ENCODE results near the gene MTRF1L.

DNA sequence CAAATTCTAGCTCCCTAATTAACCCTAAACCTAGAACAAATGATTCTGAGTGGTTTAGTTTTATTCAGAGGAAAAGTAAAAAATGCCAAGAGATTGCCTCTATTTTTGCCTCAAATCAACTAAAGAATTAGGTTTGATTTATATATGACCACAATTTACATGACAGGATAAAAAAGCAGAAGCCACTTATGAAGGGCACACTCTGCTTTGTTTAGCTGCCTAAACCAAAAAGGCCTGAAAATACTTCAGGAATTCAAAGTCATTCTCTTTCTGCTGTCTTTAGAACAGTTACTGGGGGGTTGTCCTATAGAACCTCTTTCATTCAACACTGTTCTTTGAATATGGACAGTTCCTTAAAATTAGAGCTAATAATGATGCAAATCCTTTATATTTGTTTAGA is 25.0 kb downstream of the MTRF1L start:
- TF ChIP-seq, protein P1, sequence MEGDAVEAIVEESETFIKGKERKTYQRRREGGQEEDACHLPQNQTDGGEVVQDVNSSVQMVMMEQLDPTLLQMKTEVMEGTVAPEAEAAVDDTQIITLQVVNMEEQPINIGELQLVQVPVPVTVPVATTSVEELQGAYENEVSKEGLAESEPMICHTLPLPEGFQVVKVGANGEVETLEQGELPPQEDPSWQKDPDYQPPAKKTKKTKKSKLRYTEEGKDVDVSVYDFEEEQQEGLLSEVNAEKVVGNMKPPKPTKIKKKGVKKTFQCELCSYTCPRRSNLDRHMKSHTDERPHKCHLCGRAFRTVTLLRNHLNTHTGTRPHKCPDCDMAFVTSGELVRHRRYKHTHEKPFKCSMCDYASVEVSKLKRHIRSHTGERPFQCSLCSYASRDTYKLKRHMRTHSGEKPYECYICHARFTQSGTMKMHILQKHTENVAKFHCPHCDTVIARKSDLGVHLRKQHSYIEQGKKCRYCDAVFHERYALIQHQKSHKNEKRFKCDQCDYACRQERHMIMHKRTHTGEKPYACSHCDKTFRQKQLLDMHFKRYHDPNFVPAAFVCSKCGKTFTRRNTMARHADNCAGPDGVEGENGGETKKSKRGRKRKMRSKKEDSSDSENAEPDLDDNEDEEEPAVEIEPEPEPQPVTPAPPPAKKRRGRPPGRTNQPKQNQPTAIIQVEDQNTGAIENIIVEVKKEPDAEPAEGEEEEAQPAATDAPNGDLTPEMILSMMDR (IDR thresholded peaks at IDR 0.05; ENCODE audit: poor library complexity) = no peak
- TF ChIP-seq EZH2 (IDR thresholded peaks at IDR 0.05; ENCODE audit: borderline replicate concordance) (no peak), EZH2phosphoT487 (IDR thresholded peaks at IDR 0.05; ENCODE audit: low read depth, severe bottlenecking, unreplicated experiment) (no peak)
